ENCODE results near the gene ZFY. TPM values are rescaled to one million over a fixed set of nuclear protein-coding genes. Genes with fewer than 3 reads are reported as not detected.

Gene ZFY
- total RNA-seq, 5 donors from 2014 or later (not counting 1 experiment from before 2014, with no cell fraction given): 0.06 to 27.4 (median 24.9) TPM; not detected in 1

GRCh38 chrY:2949590-2950252 is 14.5 kb downstream of the ZFY start:
- H3K36me3 Mint-ChIP-seq: peaks cover 1% of the 10 kb centered on the region
- Histone ChIP-seq H3K4me1 (ENCODE audit: control insufficient read depth in 1 of 2, extremely low read depth in 1 of 2, insufficient read depth in 2 of 2, low read length in 2 of 2) (peaks cover 0 to 8% of the 10 kb centered on the region in 2 experiments), H3K9me3 (no peaks in the 10 kb centered on the region), H3K36me3 (ENCODE audit: control insufficient read depth in 2 of 2, extremely low read depth in 1 of 2, insufficient read depth in 1 of 2, low read length in 1 of 2) (no peaks in the 10 kb centered on the region), H3K27ac (ENCODE audit: low read length) (no peak overlapping the region), H3K27me3 (replicated peaks in 1 of 2; ENCODE audit: control insufficient read depth in 2 of 2, extremely low read depth in 1 of 2, insufficient read depth in 2 of 2, low read length in 1 of 2) (no peaks in the 10 kb centered on the region), H3K4me3 (ENCODE audit: control insufficient read depth in 1 of 2, extremely low read depth in 1 of 2, low read length in 1 of 2) (no peak overlapping the region)
- CTCF ChIA-PET: no interaction called here
- no peaks in the 10 kb centered on the region for H3K9me3 Mint-ChIP-seq
- H3K4me1 Mint-ChIP-seq: peaks cover 0 to 62% (median 0%) of the 10 kb centered on the region in 3 donors
- H3K4me3 Mint-ChIP-seq: no peak overlapping the region
- ATAC-seq (replicated peaks in 1 of 4) (no peak), DNase-seq (no peak)
- no CpG with 5 or more reads among the region's 7 CpGs for WGBS (ENCODE audit: insufficient coverage)
- no peaks in the 10 kb centered on the region for H3K27me3 Mint-ChIP-seq
- H3K27ac Mint-ChIP-seq: no peak overlapping the region
- POLR2A ChIA-PET: no interaction called here

DNA sequence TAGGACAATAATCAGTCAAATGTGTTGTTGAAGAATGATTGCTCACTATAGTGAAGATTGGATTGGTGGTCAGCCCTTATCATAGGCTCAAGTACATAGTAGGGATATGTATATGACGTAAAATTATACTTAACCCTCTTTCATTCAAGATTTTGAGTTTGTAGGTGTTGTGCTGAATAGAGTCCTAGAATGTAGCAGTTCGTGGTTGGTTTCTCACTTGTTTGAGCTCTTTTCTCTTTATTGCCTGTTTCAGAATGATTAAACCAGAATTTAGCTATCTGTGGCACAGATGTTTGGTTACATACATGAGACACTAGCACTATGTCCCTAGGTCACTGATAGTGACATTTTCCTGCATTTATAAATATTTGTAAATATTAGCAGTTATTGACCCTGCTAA is 15.5 kb downstream of the ZFY start:
- Histone ChIP-seq H3K4me3 (ENCODE audit: control insufficient read depth in 1 of 2, extremely low read depth in 1 of 2, low read length in 1 of 2) (no peak overlapping the region), H3K9me3 (no peaks in the 10 kb centered on the region), H3K4me1 (ENCODE audit: control insufficient read depth in 1 of 2, extremely low read depth in 1 of 2, insufficient read depth in 2 of 2, low read length in 2 of 2) (peaks cover 0 to 6% of the 10 kb centered on the region in 2 experiments), H3K27ac (ENCODE audit: low read length) (no peak overlapping the region), H3K36me3 (ENCODE audit: control insufficient read depth in 2 of 2, extremely low read depth in 1 of 2, insufficient read depth in 1 of 2, low read length in 1 of 2) (no peaks in the 10 kb centered on the region), H3K27me3 (replicated peaks in 1 of 2; ENCODE audit: control insufficient read depth in 2 of 2, extremely low read depth in 1 of 2, insufficient read depth in 2 of 2, low read length in 1 of 2) (no peaks in the 10 kb centered on the region)
- WGBS (ENCODE audit: insufficient coverage): no CpG with 5 or more reads among the region's 2 CpGs
- Mint-ChIP-seq H3K4me1 (peaks cover 0 to 66% (median 0%) of the 10 kb centered on the region in 3 donors), H3K4me3 (no peak overlapping the region), H3K9me3 (no peaks in the 10 kb centered on the region), H3K36me3 (peaks cover 11% of the 10 kb centered on the region), H3K27me3 (no peaks in the 10 kb centered on the region), H3K27ac (no peak overlapping the region)
- no peak for ATAC-seq (replicated peaks in 1 of 4)
- no peak for DNase-seq
- POLR2A ChIA-PET: interaction anchor here in 1 of 2 donors (0.9 kb wide), 1 partner anchor 60 kb away, joined by 3 read pairs; no protein-coding TSS in a partner anchor
- CTCF ChIA-PET: interaction anchor here in 1 of 2 donors (0.8 kb wide), 1 partner anchor 92 kb away, joined by 3 read pairs; no protein-coding TSS in a partner anchor

GRCh38 chrY:2952912-2953311 is 17.7 kb downstream of the ZFY start:
- CTCF ChIA-PET: no interaction called here
- DNase-seq (no peak), ATAC-seq (replicated peaks in 1 of 4) (no peak)
- H3K9me3 Mint-ChIP-seq: no peaks in the 10 kb centered on the region
- H3K4me1 Mint-ChIP-seq: peaks cover 0 to 63% (median 0%) of the 10 kb centered on the region in 3 donors
- Histone ChIP-seq H3K4me1 (ENCODE audit: control insufficient read depth in 1 of 2, extremely low read depth in 1 of 2, insufficient read depth in 2 of 2, low read length in 2 of 2) (peaks cover 0 to 6% of the 10 kb centered on the region in 2 experiments), H3K9me3 (no peaks in the 10 kb centered on the region), H3K4me3 (ENCODE audit: control insufficient read depth in 1 of 2, extremely low read depth in 1 of 2, low read length in 1 of 2) (no peak overlapping the region), H3K27ac (ENCODE audit: low read length) (no peak overlapping the region), H3K27me3 (replicated peaks in 1 of 2; ENCODE audit: control insufficient read depth in 2 of 2, extremely low read depth in 1 of 2, insufficient read depth in 2 of 2, low read length in 1 of 2) (no peaks in the 10 kb centered on the region), H3K36me3 (ENCODE audit: control insufficient read depth in 2 of 2, extremely low read depth in 1 of 2, insufficient read depth in 1 of 2, low read length in 1 of 2) (peaks cover 0 to 4% of the 10 kb centered on the region in 2 donors)
- POLR2A ChIA-PET: no interaction called here
- H3K27ac Mint-ChIP-seq: no peak overlapping the region
- peaks cover 16% of the 10 kb centered on the region for H3K36me3 Mint-ChIP-seq
- H3K4me3 Mint-ChIP-seq: no peak overlapping the region
- H3K27me3 Mint-ChIP-seq: no peaks in the 10 kb centered on the region

- Histone ChIP-seq H3K36me3 (ENCODE audit: control insufficient read depth in 2 of 2, extremely low read depth in 1 of 2, insufficient read depth in 1 of 2, low read length in 1 of 2) (peaks cover 0 to 7% of the 10 kb centered on the region in 2 donors), H3K27me3 (replicated peaks in 1 of 2; ENCODE audit: control insufficient read depth in 2 of 2, extremely low read depth in 1 of 2, insufficient read depth in 2 of 2, low read length in 1 of 2) (no peaks in the 10 kb centered on the region), H3K27ac (ENCODE audit: low read length) (no peak overlapping the region), H3K4me1 (ENCODE audit: control insufficient read depth in 1 of 2, extremely low read depth in 1 of 2, insufficient read depth in 2 of 2, low read length in 2 of 2) (peaks cover 0 to 6% of the 10 kb centered on the region in 2 experiments), H3K4me3 (ENCODE audit: control insufficient read depth in 1 of 2, extremely low read depth in 1 of 2, low read length in 1 of 2) (no peak overlapping the region), H3K9me3 (no peaks in the 10 kb centered on the region)
- H3K4me3 Mint-ChIP-seq: no peak overlapping the region
- H3K36me3 Mint-ChIP-seq: peaks cover 21% of the 10 kb centered on the region
- H3K27me3 Mint-ChIP-seq: no peaks in the 10 kb centered on the region
- ChIA-PET CTCF (interaction anchor here in 1 of 2 donors (0.5 kb wide), 1 partner anchor 42 kb away, joined by 3 read pairs; no protein-coding TSS in a partner anchor), POLR2A (interaction anchor here in 1 of 2 donors (0.5 kb wide), 1 partner anchor 39 kb away, joined by 3 read pairs; no protein-coding TSS in a partner anchor)
- DNase-seq (peak in 1 of 35 experiments; percentile 9), ATAC-seq (replicated peaks in 1 of 4) (no peak)
- WGBS (ENCODE audit: insufficient coverage): no CpG with 5 or more reads among the region's 2 CpGs
- H3K4me1 Mint-ChIP-seq: peaks cover 0 to 57% (median 0%) of the 10 kb centered on the region in 3 donors
- H3K27ac Mint-ChIP-seq: no peak overlapping the region
- H3K9me3 Mint-ChIP-seq: no peaks in the 10 kb centered on the region
These were observed 19.6 kb downstream of the ZFY start for GRCh38 chrY:2954735-2955134.

GRCh38 chrY:2955561-2955960 is 20.4 kb downstream of the ZFY start:
- Mint-ChIP-seq H3K4me3 (no peak overlapping the region), H3K4me1 (peaks cover 0 to 53% (median 0%) of the 10 kb centered on the region in 3 donors), H3K27me3 (no peaks in the 10 kb centered on the region), H3K27ac (no peak overlapping the region), H3K36me3 (peaks cover 21% of the 10 kb centered on the region), H3K9me3 (no peaks in the 10 kb centered on the region)
- H3K36me3 ChIP-seq (ENCODE audit: control insufficient read depth in 2 of 2, extremely low read depth in 1 of 2, insufficient read depth in 1 of 2, low read length in 1 of 2): peaks cover 0 to 7% of the 10 kb centered on the region in 2 donors
- no peak overlapping the region for H3K27ac ChIP-seq (ENCODE audit: low read length)
- WGBS (ENCODE audit: insufficient coverage): no CpG with 5 or more reads among the region's 3 CpGs
- H3K9me3 ChIP-seq: no peaks in the 10 kb centered on the region
- ChIA-PET CTCF (no interaction called here), POLR2A (no interaction called here)
- H3K4me1 ChIP-seq (ENCODE audit: control insufficient read depth in 1 of 2, extremely low read depth in 1 of 2, insufficient read depth in 2 of 2, low read length in 2 of 2): peaks cover 0 to 6% of the 10 kb centered on the region in 2 experiments
- ATAC-seq (replicated peaks in 1 of 4) (no peak), DNase-seq (no peak)
- H3K4me3 ChIP-seq (ENCODE audit: control insufficient read depth in 1 of 2, extremely low read depth in 1 of 2, low read length in 1 of 2): no peak overlapping the region
- H3K27me3 ChIP-seq (replicated peaks in 1 of 2; ENCODE audit: control insufficient read depth in 2 of 2, extremely low read depth in 1 of 2, insufficient read depth in 2 of 2, low read length in 1 of 2): no peaks in the 10 kb centered on the region

DNA sequence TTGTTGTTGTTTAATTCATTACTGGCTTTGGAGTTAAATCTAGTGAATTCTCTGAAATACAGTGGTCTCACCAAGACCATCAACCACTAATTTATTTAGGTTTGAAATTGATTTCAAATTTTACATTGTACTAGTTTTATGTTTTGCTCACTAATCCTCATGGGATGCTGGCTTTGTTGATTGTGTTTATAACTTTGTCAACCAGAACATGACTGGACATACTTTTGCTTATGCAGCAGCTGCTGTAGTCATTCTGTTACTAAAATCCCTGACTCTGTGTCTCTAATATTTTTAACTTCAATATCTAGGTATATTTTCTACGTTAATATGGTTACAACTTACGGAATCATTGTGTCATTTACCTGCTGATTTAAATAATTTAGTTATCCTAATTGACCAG is 26.9 kb downstream of the ZFY start:
- Histone ChIP-seq H3K4me3 (ENCODE audit: control insufficient read depth in 1 of 2, extremely low read depth in 1 of 2, low read length in 1 of 2) (no peak overlapping the region), H3K4me1 (ENCODE audit: control insufficient read depth in 1 of 2, extremely low read depth in 1 of 2, insufficient read depth in 2 of 2, low read length in 2 of 2) (no peaks in the 10 kb centered on the region), H3K27ac (ENCODE audit: low read length) (no peak overlapping the region), H3K27me3 (replicated peaks in 1 of 2; ENCODE audit: control insufficient read depth in 2 of 2, extremely low read depth in 1 of 2, insufficient read depth in 2 of 2, low read length in 1 of 2) (no peaks in the 10 kb centered on the region), H3K9me3 (no peaks in the 10 kb centered on the region), H3K36me3 (ENCODE audit: control insufficient read depth in 2 of 2, extremely low read depth in 1 of 2, insufficient read depth in 1 of 2, low read length in 1 of 2) (peaks cover 0 to 7% of the 10 kb centered on the region in 2 donors)
- Mint-ChIP-seq H3K4me3 (no peak overlapping the region), H3K36me3 (peaks cover 23% of the 10 kb centered on the region), H3K9me3 (no peaks in the 10 kb centered on the region), H3K27ac (no peak overlapping the region), H3K4me1 (peaks cover 0 to 23% (median 0%) of the 10 kb centered on the region in 3 donors), H3K27me3 (no peaks in the 10 kb centered on the region)
- DNase-seq (no peak), ATAC-seq (replicated peaks in 1 of 4) (no peak)
- POLR2A ChIA-PET: no interaction called here
- CTCF ChIA-PET: no interaction called here
- no CpG with 5 or more reads among the region's 2 CpGs for WGBS (ENCODE audit: insufficient coverage)

All from T-cell (primary cell).